Measurements from ENCODE around the gene NPR1.
"Not testable (repeated sequence)": the region's sequence is repeated elsewhere in the genome, so short reads cannot be mapped to it uniquely, and the experiment has no call there.

GRCh38 chr1:153671628-153672353 lies 6.7 kb upstream of the NPR1 start:
- not testable (repeated sequence) for TF ChIP-seq EZH2 (IDR thresholded peaks at IDR 0.05; ENCODE audit: insufficient read depth, poor library complexity, severe bottlenecking); EZH2phosphoT487 (IDR thresholded peaks at IDR 0.05; ENCODE audit: insufficient read depth, low read depth)
